Neural cell (in vitro differentiated cells): ENCODE measurements around the gene REEP1. TPM values are rescaled to one million over a fixed set of nuclear protein-coding genes. Genes with fewer than 3 reads are reported as not detected.

Experiments used
- H2AFZ ChIP-seq: fragments of 200-600, 300-800 bp; sonication (generic), shearing (Covaris generic); 2 replicates; pipeline ENCODE4 v1.6.0; 2014; ENCODE audit warnings: low read depth, mild to moderate bottlenecking, antibody characterized with exemption, low read length, moderate library complexity
- H3F3A ChIP-seq: fragments of 200-600 bp; shearing (Covaris generic); 2 replicates; pipeline ENCODE4 v1.6.1; 2016; ENCODE audit warnings: mild to moderate bottlenecking, moderate library complexity, mixed read lengths, antibody characterized with exemption, low read length; ENCODE audit not compliant: insufficient read depth, poor library complexity, severe bottlenecking
- H3K27ac ChIP-seq: fragments of 200-600, 300-800 bp; sonication (generic), shearing (Covaris generic); 2 replicates; pipeline ENCODE4 v1.5.1; 2014; ENCODE audit warnings: mild to moderate bottlenecking, low read length, moderate library complexity
- H3K27me3 ChIP-seq: fragments of 300-800, 200-600 bp; sonication (generic), shearing (Covaris generic); 2 replicates; pipeline ENCODE4 v1.6.0; 2014; ENCODE audit warnings: mild to moderate bottlenecking, low read depth, low read length, moderate library complexity; ENCODE audit not compliant: insufficient read depth
- H3K36me3 ChIP-seq: fragments of 300-800, 200-600 bp; sonication (generic), shearing (Covaris generic); 2 replicates; pipeline ENCODE4 v1.5.1; 2014; ENCODE audit warnings: mild to moderate bottlenecking, antibody characterized with exemption, low read length, moderate library complexity; ENCODE audit not compliant: insufficient read depth
- H3K4me2 ChIP-seq: fragments of 300-800, 200-600 bp; sonication (generic), shearing (Covaris generic); 2 replicates; pipeline ENCODE4 v1.6.0; 2014; ENCODE audit warnings: mild to moderate bottlenecking, low read length
- H3K4me3 ChIP-seq: fragments of 300-800, 200-600 bp; sonication (generic), shearing (Covaris generic); 2 replicates; pipeline ENCODE4 v1.5.1; 2014; ENCODE audit warnings: mild to moderate bottlenecking, low read length, moderate library complexity
- H3K79me2 ChIP-seq: fragments of 200-600 bp; shearing (Covaris generic); replicated peaks from 2 replicates; pipeline ENCODE4 v1.6.0; 2014; ENCODE audit warnings: mild to moderate bottlenecking, low read length, moderate library complexity; ENCODE audit not compliant: insufficient read depth
- H3K9ac ChIP-seq: fragments of 300-800, 200-600 bp; sonication (generic), shearing (Covaris generic); 2 replicates; pipeline ENCODE4 v1.6.1; 2016; ENCODE audit warnings: mild to moderate bottlenecking, low read length, mixed read lengths
- H3K9me2 ChIP-seq: fragments of 200-600 bp; shearing (Covaris generic); 2 replicates; pipeline ENCODE4 v1.6.1; 2016; ENCODE audit warnings: mild to moderate bottlenecking, low read length, mixed read lengths; ENCODE audit not compliant: insufficient read depth
- H3K9me3 ChIP-seq: fragments of 200-600, 300-800 bp; sonication (generic), shearing (Covaris generic); 2 replicates; pipeline ENCODE4 v1.6.1; 2016; ENCODE audit warnings: mild to moderate bottlenecking, mixed run types, low read length, moderate library complexity, mixed read lengths
- H4K20me1 ChIP-seq: fragments of 200-600 bp; shearing (Covaris generic); 2 replicates; pipeline ENCODE4 v1.6.1; 2016; ENCODE audit warnings: mild to moderate bottlenecking, mixed run types; ENCODE audit not compliant: insufficient read depth
- EP300 ChIP-seq: fragments of 450-650 bp; conservative IDR thresholded peaks from 2 replicates; pipeline ENCODE4 v1.6.1; 2014; ENCODE audit warnings: antibody characterized with exemption, mild to moderate bottlenecking, moderate library complexity; ENCODE audit not compliant: poor library complexity, severe bottlenecking
- EZH2 ChIP-seq: fragments of 200-600, 300-800 bp; shearing (Covaris generic), sonication (generic); IDR thresholded peaks from 2 replicates; pipeline ENCODE4 v1.6.1; 2014; ENCODE audit warnings: antibody characterized with exemption, low read length, borderline replicate concordance, mild to moderate bottlenecking; ENCODE audit not compliant: insufficient read depth, poor library complexity, severe bottlenecking
- MXI1 ChIP-seq: fragments of 450-650 bp; conservative IDR thresholded peaks from 2 replicates; pipeline ENCODE4 v1.6.1; 2014; ENCODE audit warnings: antibody characterized with exemption, mild to moderate bottlenecking; ENCODE audit not compliant: poor library complexity, severe bottlenecking
- POLR2AphosphoS5 ChIP-seq: IDR thresholded peaks from 2 replicates; pipeline ENCODE4 v1.6.1; 2012
- RAD21 ChIP-seq: fragments of 450-650 bp; conservative IDR thresholded peaks from 2 replicates; pipeline ENCODE4 v1.6.1; 2014; ENCODE audit warnings: antibody characterized with exemption, mild to moderate bottlenecking, moderate library complexity
- SMC3 ChIP-seq: fragments of 450-650 bp; conservative IDR thresholded peaks from 2 replicates; pipeline ENCODE4 v1.6.1; 2014; ENCODE audit warnings: antibody characterized with exemption, mild to moderate bottlenecking, moderate library complexity; ENCODE audit not compliant: poor library complexity
- TAF1 ChIP-seq: IDR thresholded peaks from 2 replicates; pipeline ENCODE4 v1.6.1; 2012; ENCODE audit warnings: low read depth
- polyA plus RNA-seq: library from polyadenylated mRNA; depleted of rRNA; stranded (reverse); fragments of >200 nt; gene quantifications from 2 replicates; pipeline ENCODE4 v1.2.3, GENCODE V29; 2014
- TF ChIP-seq, protein P1 (sequence below): fragments of 450-650 bp; IDR thresholded peaks from 2 replicates; pipeline ENCODE4 v1.5.1; 2014; ENCODE audit warnings: antibody characterized with exemption, mild to moderate bottlenecking, moderate library complexity; ENCODE audit not compliant: poor library complexity, severe bottlenecking
- TF ChIP-seq, protein P2 (sequence below): IDR thresholded peaks from 2 replicates; pipeline ENCODE4 v1.6.1; 2012; ENCODE audit warnings: borderline replicate concordance

The REEP1 gene
- polyA plus RNA-seq, 1 donor from 2014 or later = 121 TPM

DNA sequence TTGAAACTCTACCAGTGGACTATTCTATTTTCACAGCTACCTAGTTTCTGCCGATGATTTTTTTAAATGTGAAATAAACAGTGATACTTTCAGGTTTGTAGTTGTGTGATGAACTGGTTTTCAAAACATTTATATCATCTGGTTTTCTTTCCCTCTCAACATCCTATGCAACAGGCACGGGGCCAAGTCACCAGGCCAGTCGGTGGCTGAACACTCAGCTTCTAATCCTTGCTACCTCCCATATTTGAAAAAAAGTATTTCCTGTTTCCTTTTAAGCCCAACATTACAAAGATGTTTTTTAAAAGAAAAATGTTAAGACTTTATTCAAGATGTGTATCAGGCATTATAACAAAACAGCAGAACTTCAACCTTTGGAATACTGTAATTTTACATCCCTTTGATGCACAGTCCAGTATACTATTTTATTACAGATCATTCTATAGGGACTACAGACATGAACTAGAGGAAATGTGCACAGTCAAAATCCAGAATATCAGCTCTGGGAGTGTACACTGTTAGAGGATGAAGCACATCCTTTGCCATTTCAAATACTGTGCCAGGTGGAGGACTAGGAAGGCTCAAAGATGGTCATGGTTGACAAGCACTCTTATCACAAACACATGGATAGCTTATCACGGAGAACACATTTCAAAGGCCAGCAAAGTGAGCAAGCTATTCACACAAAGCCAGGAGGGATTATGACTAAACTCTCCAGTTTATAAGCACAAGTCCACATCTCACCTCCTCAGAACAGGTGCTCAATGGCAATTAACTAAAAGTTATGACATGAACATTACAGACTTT, 123.5 kb downstream of the REEP1 start:
- Histone ChIP-seq H3K4me3 (no peak overlapping the region), H3K9me2 (no peaks in the 10 kb centered on the region), H3K4me2 (no peak overlapping the region), H2AFZ (no peak overlapping the region), H3K27ac (no peak overlapping the region), H3K79me2 (no peaks in the 10 kb centered on the region), H3K36me3 (peaks cover 16% of the 10 kb centered on the region), H3F3A (no peaks in the 10 kb centered on the region), H3K27me3 (no peaks in the 10 kb centered on the region), H3K9me3 (no peaks in the 10 kb centered on the region), H4K20me1 (no peaks in the 10 kb centered on the region), H3K9ac (no peak overlapping the region)
- TF ChIP-seq EZH2 (no peak), MXI1 (no peak), POLR2AphosphoS5 (no peak), EP300 (no peak), TAF1 (no peak), RAD21 (no peak), SMC3 (no peak)
- TF ChIP-seq, protein P1, sequence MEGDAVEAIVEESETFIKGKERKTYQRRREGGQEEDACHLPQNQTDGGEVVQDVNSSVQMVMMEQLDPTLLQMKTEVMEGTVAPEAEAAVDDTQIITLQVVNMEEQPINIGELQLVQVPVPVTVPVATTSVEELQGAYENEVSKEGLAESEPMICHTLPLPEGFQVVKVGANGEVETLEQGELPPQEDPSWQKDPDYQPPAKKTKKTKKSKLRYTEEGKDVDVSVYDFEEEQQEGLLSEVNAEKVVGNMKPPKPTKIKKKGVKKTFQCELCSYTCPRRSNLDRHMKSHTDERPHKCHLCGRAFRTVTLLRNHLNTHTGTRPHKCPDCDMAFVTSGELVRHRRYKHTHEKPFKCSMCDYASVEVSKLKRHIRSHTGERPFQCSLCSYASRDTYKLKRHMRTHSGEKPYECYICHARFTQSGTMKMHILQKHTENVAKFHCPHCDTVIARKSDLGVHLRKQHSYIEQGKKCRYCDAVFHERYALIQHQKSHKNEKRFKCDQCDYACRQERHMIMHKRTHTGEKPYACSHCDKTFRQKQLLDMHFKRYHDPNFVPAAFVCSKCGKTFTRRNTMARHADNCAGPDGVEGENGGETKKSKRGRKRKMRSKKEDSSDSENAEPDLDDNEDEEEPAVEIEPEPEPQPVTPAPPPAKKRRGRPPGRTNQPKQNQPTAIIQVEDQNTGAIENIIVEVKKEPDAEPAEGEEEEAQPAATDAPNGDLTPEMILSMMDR = no peak
- TF ChIP-seq, protein P2, sequence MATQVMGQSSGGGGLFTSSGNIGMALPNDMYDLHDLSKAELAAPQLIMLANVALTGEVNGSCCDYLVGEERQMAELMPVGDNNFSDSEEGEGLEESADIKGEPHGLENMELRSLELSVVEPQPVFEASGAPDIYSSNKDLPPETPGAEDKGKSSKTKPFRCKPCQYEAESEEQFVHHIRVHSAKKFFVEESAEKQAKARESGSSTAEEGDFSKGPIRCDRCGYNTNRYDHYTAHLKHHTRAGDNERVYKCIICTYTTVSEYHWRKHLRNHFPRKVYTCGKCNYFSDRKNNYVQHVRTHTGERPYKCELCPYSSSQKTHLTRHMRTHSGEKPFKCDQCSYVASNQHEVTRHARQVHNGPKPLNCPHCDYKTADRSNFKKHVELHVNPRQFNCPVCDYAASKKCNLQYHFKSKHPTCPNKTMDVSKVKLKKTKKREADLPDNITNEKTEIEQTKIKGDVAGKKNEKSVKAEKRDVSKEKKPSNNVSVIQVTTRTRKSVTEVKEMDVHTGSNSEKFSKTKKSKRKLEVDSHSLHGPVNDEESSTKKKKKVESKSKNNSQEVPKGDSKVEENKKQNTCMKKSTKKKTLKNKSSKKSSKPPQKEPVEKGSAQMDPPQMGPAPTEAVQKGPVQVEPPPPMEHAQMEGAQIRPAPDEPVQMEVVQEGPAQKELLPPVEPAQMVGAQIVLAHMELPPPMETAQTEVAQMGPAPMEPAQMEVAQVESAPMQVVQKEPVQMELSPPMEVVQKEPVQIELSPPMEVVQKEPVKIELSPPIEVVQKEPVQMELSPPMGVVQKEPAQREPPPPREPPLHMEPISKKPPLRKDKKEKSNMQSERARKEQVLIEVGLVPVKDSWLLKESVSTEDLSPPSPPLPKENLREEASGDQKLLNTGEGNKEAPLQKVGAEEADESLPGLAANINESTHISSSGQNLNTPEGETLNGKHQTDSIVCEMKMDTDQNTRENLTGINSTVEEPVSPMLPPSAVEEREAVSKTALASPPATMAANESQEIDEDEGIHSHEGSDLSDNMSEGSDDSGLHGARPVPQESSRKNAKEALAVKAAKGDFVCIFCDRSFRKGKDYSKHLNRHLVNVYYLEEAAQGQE = no peak

DNA sequence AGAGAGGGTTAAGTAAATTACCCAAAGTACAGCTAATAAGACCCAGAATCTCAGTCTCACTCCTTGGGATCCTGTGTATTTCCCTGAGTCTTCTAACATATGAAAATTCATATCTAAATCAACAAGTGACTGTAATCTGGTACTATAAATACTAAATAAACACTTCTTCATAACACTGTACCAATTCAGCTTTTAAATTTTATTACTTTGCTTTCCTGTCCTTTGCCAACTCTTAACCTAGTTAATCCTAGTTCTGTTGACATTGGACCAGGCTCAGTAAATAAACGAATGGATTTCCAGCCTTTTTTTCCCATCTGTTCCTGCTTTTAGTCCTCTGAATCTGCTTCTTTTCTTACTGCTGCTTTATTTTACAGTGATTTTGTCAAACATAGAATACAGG, 124.4 kb downstream of the REEP1 start:
- no peaks in the 10 kb centered on the region for H4K20me1 ChIP-seq
- no peak overlapping the region for H3K4me3 ChIP-seq
- no peaks in the 10 kb centered on the region for H3K9me3 ChIP-seq
- no peak overlapping the region for H3K4me2 ChIP-seq
- H3K27ac ChIP-seq = no peak overlapping the region
- TF ChIP-seq TAF1 = no peak
- no peak for TF ChIP-seq RAD21
- TF ChIP-seq, protein P2 = no peak
- TF ChIP-seq MXI1 = no peak
- no peak for TF ChIP-seq EZH2
- no peak for TF ChIP-seq EP300
- no peak for TF ChIP-seq SMC3
- TF ChIP-seq, protein P1 = no peak
- TF ChIP-seq POLR2AphosphoS5 = no peak
- H2AFZ ChIP-seq = no peak overlapping the region
- H3K9me2 ChIP-seq = no peaks in the 10 kb centered on the region
- H3K9ac ChIP-seq = no peak overlapping the region
- H3K36me3 ChIP-seq = peaks cover 16% of the 10 kb centered on the region
- no peaks in the 10 kb centered on the region for H3F3A ChIP-seq
- no peaks in the 10 kb centered on the region for H3K79me2 ChIP-seq
- no peaks in the 10 kb centered on the region for H3K27me3 ChIP-seq
